Liver (tissue), 9 donors: ENCODE results near the gene RNF111. TPM values are rescaled to one million over a fixed set of nuclear protein-coding genes. Genes with fewer than 3 reads are reported as not detected.

Experiments used
- DNase-seq: peaks from one replicate; pipeline ENCODE4 v3.0.0-alpha.2; 2017; ENCODE audit warnings: low spot score
- H3K27ac ChIP-seq, 2 donors: one replicate each; pipeline ENCODE4 v1.7.0; 2013; ENCODE audit warnings: inconsistent platforms in 2 of 2, low read length in 2 of 2, control low read depth in 1 of 2, low read depth in 1 of 2, mild to moderate bottlenecking in 1 of 2
- H3K27me3 ChIP-seq, 4 donors: one replicate each; pipeline versions ENCODE4 v1.6.1 to v1.7.0; 2013; ENCODE audit warnings: low read length in 3 of 4, inconsistent platforms in 1 of 4, mild to moderate bottlenecking in 1 of 4, moderate library complexity in 1 of 4; ENCODE audit not compliant: control insufficient read depth in 4 of 4, insufficient read depth in 4 of 4
- H3K36me3 ChIP-seq, 4 donors: one replicate each; pipeline versions ENCODE4 v1.6.1 to v1.7.0; 2013; ENCODE audit warnings: low read length in 3 of 4, mild to moderate bottlenecking in 3 of 4, low read depth in 1 of 4, moderate library complexity in 1 of 4; ENCODE audit not compliant: control insufficient read depth in 4 of 4, insufficient read depth in 3 of 4
- H3K4me1 ChIP-seq, 4 donors: one replicate each; pipeline versions ENCODE4 v1.6.1 to v1.7.0; 2013; ENCODE audit warnings: low read length in 3 of 4, mild to moderate bottlenecking in 3 of 4, moderate library complexity in 1 of 4; ENCODE audit not compliant: control insufficient read depth in 4 of 4, insufficient read depth in 4 of 4
- H3K4me3 ChIP-seq, 3 donors: one replicate each; pipeline versions ENCODE4 v1.6.1 to v1.7.0; 2013; ENCODE audit warnings: low read length in 3 of 3, control low read depth in 1 of 3, low read depth in 1 of 3, mild to moderate bottlenecking in 1 of 3
- H3K9ac ChIP-seq, 2 donors: one replicate each; pipeline ENCODE4 v1.7.0; 2013; ENCODE audit warnings: low read length in 2 of 2, mild to moderate bottlenecking in 2 of 2, moderate library complexity in 2 of 2, control low read depth in 1 of 2, low read depth in 1 of 2
- H3K9me3 ChIP-seq, 4 donors: one replicate each; pipeline versions ENCODE4 v1.6.1 to v1.7.0; 2013; ENCODE audit warnings: low read length in 3 of 4; ENCODE audit not compliant: control insufficient read depth in 4 of 4
- EGR1 ChIP-seq, 2 donors: IDR thresholded peaks; 2 replicates each; pipeline ENCODE4 v1.6.1; 2016 to 2018; ENCODE audit warnings: antibody characterized with exemption in 2 of 2, low read depth in 2 of 2
- FOXA1 ChIP-seq: IDR thresholded peaks from 2 replicates; pipeline ENCODE4 v1.6.1; 2016; ENCODE audit warnings: antibody characterized with exemption
- FOXA2 ChIP-seq: IDR thresholded peaks from 2 replicates; pipeline ENCODE4 v1.6.1; 2016; ENCODE audit warnings: antibody characterized with exemption
- GABPA ChIP-seq, 2 donors: IDR thresholded peaks in 1 of 2; conservative IDR thresholded peaks in 1 of 2; 2 replicates each; pipeline ENCODE4 v1.6.1; 2016; ENCODE audit warnings: antibody characterized with exemption in 2 of 2, mild to moderate bottlenecking in 1 of 2, moderate library complexity in 1 of 2
- HNF4A ChIP-seq, 2 donors: conservative IDR thresholded peaks; 2 replicates each; pipeline ENCODE4 v1.6.1; 2016; ENCODE audit warnings: antibody characterized with exemption in 2 of 2, mild to moderate bottlenecking in 2 of 2
- HNF4G ChIP-seq: IDR thresholded peaks from 2 replicates; pipeline ENCODE4 v1.6.1; 2016; ENCODE audit warnings: antibody characterized with exemption
- JUND ChIP-seq, 2 donors: IDR thresholded peaks; 2 replicates each; pipeline ENCODE4 v1.6.1; 2016; ENCODE audit warnings: antibody characterized with exemption in 2 of 2
- NR2F2 ChIP-seq: IDR thresholded peaks from 2 replicates; pipeline ENCODE4 v1.6.1; 2016; ENCODE audit warnings: antibody characterized with exemption
- RAD21 ChIP-seq, 2 donors: IDR thresholded peaks; 2 replicates each; pipeline ENCODE4 v1.6.1; 2016; ENCODE audit warnings: antibody characterized with exemption in 2 of 2, mild to moderate bottlenecking in 2 of 2
- RXRA ChIP-seq, 2 donors: IDR thresholded peaks; 2 replicates each; pipeline ENCODE4 v1.6.1; 2017 to 2018; ENCODE audit warnings: antibody characterized with exemption in 2 of 2, mild to moderate bottlenecking in 1 of 2
- SP1 ChIP-seq: IDR thresholded peaks from 2 replicates; pipeline ENCODE4 v1.6.1; 2018; ENCODE audit warnings: antibody characterized with exemption, mild to moderate bottlenecking
- TAF1 ChIP-seq: conservative IDR thresholded peaks from 2 replicates; pipeline ENCODE4 v1.6.1; 2016; ENCODE audit warnings: antibody characterized with exemption, mild to moderate bottlenecking
- YY1 ChIP-seq: IDR thresholded peaks from 2 replicates; pipeline ENCODE4 v1.6.1; 2016; ENCODE audit warnings: antibody characterized with exemption, mild to moderate bottlenecking
- WGBS: extraction: QIAGEN DNeasy Blood & Tissue Kit; methylation state at CpG from one replicate; pipeline ENCODE4 v1.1.7; 2013; 5-methylcytosine and 5-hydroxymethylcytosine counted together
- polyA plus RNA-seq, 2 donors: library from polyadenylated mRNA; stranded (reverse) in 1 of 2; unstranded in 1 of 2; fragments of 200-250 nt in 1 of 2; fragments of >200 nt in 1 of 2; fragmentation: Nextera tagmentation in 1 of 2; extraction: Ambion mirVana in 1 of 2; gene quantifications; one replicate each; pipeline versions ENCODE4 v1.2.1 to v1.2.3, GENCODE V29; 2013 to 2015
- total RNA-seq, 2 donors: library from RNA; depleted of rRNA; stranded (reverse); fragments of >200 nt; gene quantifications; one replicate each; pipeline ENCODE4 v1.2.3, GENCODE V29; 2014
- TF ChIP-seq, protein P1 (sequence below): IDR thresholded peaks from 2 replicates; pipeline ENCODE4 v1.6.1; 2016; ENCODE audit warnings: antibody characterized with exemption
- TF ChIP-seq, protein P2 (sequence below): IDR thresholded peaks from 2 replicates; pipeline ENCODE4 v1.6.1; 2016; ENCODE audit warnings: antibody characterized with exemption
- TF ChIP-seq, protein P3 (sequence below): fragments of 150-350 bp; IDR thresholded peaks from 2 replicates; pipeline ENCODE4 v1.5.1; 2017; ENCODE audit warnings: improper control_type of control experiment, low read depth, low read length; ENCODE audit not compliant: missing input control
- TF ChIP-seq, protein P4 (sequence below): IDR thresholded peaks from 2 replicates; pipeline ENCODE4 v1.6.1; 2016; ENCODE audit warnings: antibody characterized with exemption, mild to moderate bottlenecking
- TF ChIP-seq, protein P5 (sequence below): IDR thresholded peaks from 2 replicates; pipeline ENCODE4 v1.6.1; 2016; ENCODE audit warnings: antibody characterized with exemption
- donor health status: healthy.
- donor health status: healthy.
- donor health status: healthy.
- donor health status: healthy.
- donor health status: healthy.

RNF111 gene
- total and polyA plus RNA-seq, 4 donors: 5.1 to 16.9 (median 10.4) TPM

DNA sequence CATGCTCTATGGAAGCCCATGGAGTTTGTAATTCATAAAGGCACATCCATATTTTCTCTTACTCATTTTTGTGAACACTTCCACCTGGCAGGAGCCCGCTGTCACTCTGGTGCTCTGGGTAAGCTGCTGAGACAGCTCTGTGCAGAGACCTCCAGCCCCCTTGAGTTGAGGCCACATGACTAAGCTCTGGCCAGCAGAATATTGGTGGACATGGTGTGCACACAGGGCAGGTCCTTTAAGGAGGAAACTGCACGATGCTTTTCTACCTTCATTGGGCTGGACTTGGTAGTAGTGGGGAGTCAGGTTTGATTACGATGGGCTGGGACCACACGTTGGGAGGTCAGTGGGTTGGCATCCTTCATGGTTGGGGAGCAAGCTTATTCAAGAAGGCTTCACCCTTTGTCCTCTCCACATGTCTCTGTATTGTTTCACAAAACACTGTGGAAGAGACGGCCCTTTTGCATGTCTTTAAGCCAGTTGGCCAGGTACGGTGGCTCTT, 146.5 kb downstream of the RNF111 start:
- WGBS: 98% methylated on average over 6 of the region's 6 CpGs
- H3K4me1 ChIP-seq: no peaks in the 10 kb centered on the region
- peaks cover 0 to 2% (median 0%) of the 10 kb centered on the region in 4 donors for H3K9me3 ChIP-seq
- H3K27me3 ChIP-seq: no peaks in the 10 kb centered on the region
- TF ChIP-seq, protein P1, sequence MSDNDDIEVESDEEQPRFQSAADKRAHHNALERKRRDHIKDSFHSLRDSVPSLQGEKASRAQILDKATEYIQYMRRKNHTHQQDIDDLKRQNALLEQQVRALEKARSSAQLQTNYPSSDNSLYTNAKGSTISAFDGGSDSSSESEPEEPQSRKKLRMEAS: no peak
- TF ChIP-seq, protein P2, sequence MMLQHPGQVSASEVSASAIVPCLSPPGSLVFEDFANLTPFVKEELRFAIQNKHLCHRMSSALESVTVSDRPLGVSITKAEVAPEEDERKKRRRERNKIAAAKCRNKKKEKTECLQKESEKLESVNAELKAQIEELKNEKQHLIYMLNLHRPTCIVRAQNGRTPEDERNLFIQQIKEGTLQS: no peak
- TF ChIP-seq NR2F2: no peak
- TF ChIP-seq, protein P3, sequence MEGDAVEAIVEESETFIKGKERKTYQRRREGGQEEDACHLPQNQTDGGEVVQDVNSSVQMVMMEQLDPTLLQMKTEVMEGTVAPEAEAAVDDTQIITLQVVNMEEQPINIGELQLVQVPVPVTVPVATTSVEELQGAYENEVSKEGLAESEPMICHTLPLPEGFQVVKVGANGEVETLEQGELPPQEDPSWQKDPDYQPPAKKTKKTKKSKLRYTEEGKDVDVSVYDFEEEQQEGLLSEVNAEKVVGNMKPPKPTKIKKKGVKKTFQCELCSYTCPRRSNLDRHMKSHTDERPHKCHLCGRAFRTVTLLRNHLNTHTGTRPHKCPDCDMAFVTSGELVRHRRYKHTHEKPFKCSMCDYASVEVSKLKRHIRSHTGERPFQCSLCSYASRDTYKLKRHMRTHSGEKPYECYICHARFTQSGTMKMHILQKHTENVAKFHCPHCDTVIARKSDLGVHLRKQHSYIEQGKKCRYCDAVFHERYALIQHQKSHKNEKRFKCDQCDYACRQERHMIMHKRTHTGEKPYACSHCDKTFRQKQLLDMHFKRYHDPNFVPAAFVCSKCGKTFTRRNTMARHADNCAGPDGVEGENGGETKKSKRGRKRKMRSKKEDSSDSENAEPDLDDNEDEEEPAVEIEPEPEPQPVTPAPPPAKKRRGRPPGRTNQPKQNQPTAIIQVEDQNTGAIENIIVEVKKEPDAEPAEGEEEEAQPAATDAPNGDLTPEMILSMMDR: no peak
- TF ChIP-seq, protein P4, sequence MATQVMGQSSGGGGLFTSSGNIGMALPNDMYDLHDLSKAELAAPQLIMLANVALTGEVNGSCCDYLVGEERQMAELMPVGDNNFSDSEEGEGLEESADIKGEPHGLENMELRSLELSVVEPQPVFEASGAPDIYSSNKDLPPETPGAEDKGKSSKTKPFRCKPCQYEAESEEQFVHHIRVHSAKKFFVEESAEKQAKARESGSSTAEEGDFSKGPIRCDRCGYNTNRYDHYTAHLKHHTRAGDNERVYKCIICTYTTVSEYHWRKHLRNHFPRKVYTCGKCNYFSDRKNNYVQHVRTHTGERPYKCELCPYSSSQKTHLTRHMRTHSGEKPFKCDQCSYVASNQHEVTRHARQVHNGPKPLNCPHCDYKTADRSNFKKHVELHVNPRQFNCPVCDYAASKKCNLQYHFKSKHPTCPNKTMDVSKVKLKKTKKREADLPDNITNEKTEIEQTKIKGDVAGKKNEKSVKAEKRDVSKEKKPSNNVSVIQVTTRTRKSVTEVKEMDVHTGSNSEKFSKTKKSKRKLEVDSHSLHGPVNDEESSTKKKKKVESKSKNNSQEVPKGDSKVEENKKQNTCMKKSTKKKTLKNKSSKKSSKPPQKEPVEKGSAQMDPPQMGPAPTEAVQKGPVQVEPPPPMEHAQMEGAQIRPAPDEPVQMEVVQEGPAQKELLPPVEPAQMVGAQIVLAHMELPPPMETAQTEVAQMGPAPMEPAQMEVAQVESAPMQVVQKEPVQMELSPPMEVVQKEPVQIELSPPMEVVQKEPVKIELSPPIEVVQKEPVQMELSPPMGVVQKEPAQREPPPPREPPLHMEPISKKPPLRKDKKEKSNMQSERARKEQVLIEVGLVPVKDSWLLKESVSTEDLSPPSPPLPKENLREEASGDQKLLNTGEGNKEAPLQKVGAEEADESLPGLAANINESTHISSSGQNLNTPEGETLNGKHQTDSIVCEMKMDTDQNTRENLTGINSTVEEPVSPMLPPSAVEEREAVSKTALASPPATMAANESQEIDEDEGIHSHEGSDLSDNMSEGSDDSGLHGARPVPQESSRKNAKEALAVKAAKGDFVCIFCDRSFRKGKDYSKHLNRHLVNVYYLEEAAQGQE: no peak
- no peak for TF ChIP-seq FOXA1
- no peak for TF ChIP-seq TAF1
- no peak for TF ChIP-seq EGR1 (IDR thresholded peaks at IDR 0.05; ENCODE audit: low read depth in 2 of 2)
- TF ChIP-seq, protein P5, sequence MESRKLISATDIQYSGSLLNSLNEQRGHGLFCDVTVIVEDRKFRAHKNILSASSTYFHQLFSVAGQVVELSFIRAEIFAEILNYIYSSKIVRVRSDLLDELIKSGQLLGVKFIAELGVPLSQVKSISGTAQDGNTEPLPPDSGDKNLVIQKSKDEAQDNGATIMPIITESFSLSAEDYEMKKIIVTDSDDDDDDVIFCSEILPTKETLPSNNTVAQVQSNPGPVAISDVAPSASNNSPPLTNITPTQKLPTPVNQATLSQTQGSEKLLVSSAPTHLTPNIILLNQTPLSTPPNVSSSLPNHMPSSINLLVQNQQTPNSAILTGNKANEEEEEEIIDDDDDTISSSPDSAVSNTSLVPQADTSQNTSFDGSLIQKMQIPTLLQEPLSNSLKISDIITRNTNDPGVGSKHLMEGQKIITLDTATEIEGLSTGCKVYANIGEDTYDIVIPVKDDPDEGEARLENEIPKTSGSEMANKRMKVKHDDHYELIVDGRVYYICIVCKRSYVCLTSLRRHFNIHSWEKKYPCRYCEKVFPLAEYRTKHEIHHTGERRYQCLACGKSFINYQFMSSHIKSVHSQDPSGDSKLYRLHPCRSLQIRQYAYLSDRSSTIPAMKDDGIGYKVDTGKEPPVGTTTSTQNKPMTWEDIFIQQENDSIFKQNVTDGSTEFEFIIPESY: no peak
- no peak for TF ChIP-seq HNF4G
- no peak for TF ChIP-seq HNF4A (conservative IDR thresholded peaks at IDR 0.05)
- no peak for TF ChIP-seq JUND (IDR thresholded peaks at IDR 0.05)
- no peak for TF ChIP-seq RXRA (IDR thresholded peaks at IDR 0.05)
- no peak for TF ChIP-seq RAD21 (IDR thresholded peaks at IDR 0.05)
- no peak for TF ChIP-seq GABPA (IDR thresholded peaks at IDR 0.05 in 1 of 2, conservative IDR thresholded peaks at IDR 0.05 in 1 of 2)
- no peak for TF ChIP-seq YY1
- no peak for TF ChIP-seq SP1
- TF ChIP-seq FOXA2: no peak
- no peak overlapping the region for H3K4me3 ChIP-seq
- H3K27ac ChIP-seq: no peak overlapping the region
- H3K36me3 ChIP-seq: peaks cover 7 to 42% (median 32%) of the 10 kb centered on the region in 4 donors
- H3K9ac ChIP-seq: no peak overlapping the region
- no peak for DNase-seq
